Panc1 (cell line): Measurements from ENCODE around the gene GNAO1. TPM values are rescaled to one million over a fixed set of nuclear protein-coding genes. Genes with fewer than 3 reads are reported as not detected.

Source experiments
- ATAC-seq: fragments of 200-7000 bp; cut with Tn5 transposase; 2 replicates; pipeline ENCODE4 v1.9.1; 2020; ENCODE audit warnings: mild to moderate bottlenecking, moderate library complexity
- BruUV-seq: library from RNA; stranded (reverse); fragments of 400-500 nt; replicated peaks from 2 replicates; lab custom pipeline; 2021; lab: Mats Ljungman, UMichigan
- CTCF ChIA-PET: fragments of 300-600 bp; sonication (Branson Sonifier 250); formaldehyde crosslinking; loops from one replicate; lab custom pipeline; 2022; ENCODE audit warnings: antibody characterized with exemption; lab: Charles Lee
- POLR2A ChIA-PET: fragments of 300-600 bp; sonication (Branson Sonifier 250); formaldehyde crosslinking; loops from one replicate; lab custom pipeline; 2022; ENCODE audit warnings: antibody characterized with exemption; lab: Charles Lee
- DNase-seq: peaks from one replicate; pipeline ENCODE4 v3.0.0-alpha.2; 2010; ENCODE audit warnings: low read depth, low spot score
- H3K27ac ChIP-seq: 2 replicates; pipeline ENCODE4 v1.5.1; 2011; ENCODE audit warnings: mild to moderate bottlenecking, low read length, inconsistent platforms
- H3K27me3 ChIP-seq: fragments of 200-500 bp; sonication (Bioruptor generic); 2 replicates; pipeline ENCODE4 v1.6.0; 2014; ENCODE audit warnings: low read length, inconsistent platforms; ENCODE audit not compliant: control insufficient read depth, insufficient read depth
- H3K36me3 ChIP-seq: fragments of 200-500 bp; sonication (Bioruptor generic); 2 replicates; pipeline ENCODE4 v1.5.1; 2014; ENCODE audit warnings: inconsistent platforms, mild to moderate bottlenecking, low read length, moderate library complexity; ENCODE audit not compliant: control insufficient read depth, insufficient read depth
- H3K4me1 ChIP-seq: 2 replicates; pipeline ENCODE4 v1.5.1; 2011; ENCODE audit warnings: inconsistent platforms, mild to moderate bottlenecking, low read length, moderate library complexity; ENCODE audit not compliant: control insufficient read depth, insufficient read depth
- H3K4me3 ChIP-seq, 2 experiments: 2 replicates each; pipeline ENCODE4 v1.5.1; 2011 to 2012; ENCODE audit warnings: low read depth in 2 of 2, low read length in 2 of 2, mild to moderate bottlenecking in 2 of 2, inconsistent platforms in 1 of 2, moderate library complexity in 1 of 2
- H3K9me3 ChIP-seq: fragments of 200-500 bp; sonication (Bioruptor generic); 2 replicates; pipeline ENCODE4 v1.5.1; 2014; ENCODE audit warnings: low read depth, mild to moderate bottlenecking, inconsistent platforms, low read length, moderate library complexity; ENCODE audit not compliant: control insufficient read depth, insufficient read depth
- POLR2AphosphoS5 ChIP-seq: IDR thresholded peaks from 2 replicates; pipeline ENCODE4 v1.6.1; 2012; ENCODE audit warnings: mild to moderate bottlenecking, low read depth, low read length, moderate library complexity
- SIN3A ChIP-seq: IDR thresholded peaks from 2 replicates; pipeline ENCODE4 v1.6.1; 2012; ENCODE audit warnings: low read depth, mild to moderate bottlenecking, low read length, moderate library complexity, borderline replicate concordance; ENCODE audit not compliant: insufficient read depth
- TCF7L2 ChIP-seq: IDR thresholded peaks from 2 replicates; pipeline ENCODE4 v1.6.1; 2011; ENCODE audit warnings: mild to moderate bottlenecking, low read depth, low read length, inconsistent platforms
- in situ Hi-C: cut with HindIII; loops from 2 replicates; pipeline ENCODE4 v1.10.0; 2016; ENCODE audit warnings: low sequenced_read_pairs, low pct_unique_long_range_greater_than_20kb
- intact Hi-C: fragments of 100-400 bp; cut with micrococcal nuclease; formaldehyde crosslinking; loops from one replicate; pipeline ENCODE4 v1.10.0; 2022; ENCODE audit not compliant: unreplicated experiment
- total RNA-seq: library from RNA; stranded (reverse); gene quantifications from one replicate; pipeline ENCODE4 v1.2.1, GENCODE V29; 2021; ENCODE audit not compliant: unreplicated experiment
- TF ChIP-seq, protein P1 (sequence below), 2 experiments: IDR thresholded peaks; 2 replicates each; pipeline ENCODE4 v1.6.1; 2011 to 2012; ENCODE audit warnings: low read depth in 2 of 2, control low read depth in 1 of 2, low read length in 1 of 2, mild to moderate bottlenecking in 1 of 2, moderate library complexity in 1 of 2; ENCODE audit not compliant: insufficient read depth in 1 of 2
- TF ChIP-seq, protein P2 (sequence below): fragments of 450-650 bp; IDR thresholded peaks from 2 replicates; pipeline ENCODE4 v1.5.1; 2017; ENCODE audit warnings: mild to moderate bottlenecking

GNAO1 gene
- total RNA-seq, 1 experiment from 2014 or later: 33.4 TPM

DNA sequence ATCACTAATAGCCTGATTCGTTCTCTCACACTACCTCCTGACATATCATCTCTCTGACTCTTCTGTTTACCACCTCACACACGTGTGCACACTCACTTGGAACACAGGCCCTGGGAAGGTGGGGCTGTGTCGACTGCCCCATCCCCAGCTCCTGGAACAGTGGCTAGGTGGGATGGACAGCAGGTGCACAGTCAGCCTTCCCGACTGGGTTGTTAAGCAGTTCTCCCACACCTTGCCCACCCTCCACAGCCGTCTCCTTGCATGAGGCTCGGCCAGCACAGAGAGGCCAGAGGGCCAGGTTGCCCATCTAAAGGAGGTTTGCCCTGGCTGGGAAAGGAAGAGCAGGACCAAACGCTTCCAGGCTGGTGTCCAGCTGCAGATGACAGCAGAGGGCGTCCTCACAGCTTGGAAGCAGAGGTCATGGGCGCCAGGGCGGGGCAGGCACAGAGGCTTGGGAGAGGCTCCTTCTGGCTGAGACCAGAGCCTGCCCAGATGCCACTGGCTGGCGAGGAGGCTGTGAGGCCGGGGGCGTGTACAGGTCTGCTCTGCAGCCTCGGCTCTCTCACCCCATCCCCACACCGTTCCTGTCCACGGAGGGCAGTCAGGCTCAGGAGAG, 141.3 kb downstream of the GNAO1 start:
- ATAC-seq: peak; percentile 91
- no peak for TF ChIP-seq POLR2AphosphoS5
- TF ChIP-seq, protein P1, sequence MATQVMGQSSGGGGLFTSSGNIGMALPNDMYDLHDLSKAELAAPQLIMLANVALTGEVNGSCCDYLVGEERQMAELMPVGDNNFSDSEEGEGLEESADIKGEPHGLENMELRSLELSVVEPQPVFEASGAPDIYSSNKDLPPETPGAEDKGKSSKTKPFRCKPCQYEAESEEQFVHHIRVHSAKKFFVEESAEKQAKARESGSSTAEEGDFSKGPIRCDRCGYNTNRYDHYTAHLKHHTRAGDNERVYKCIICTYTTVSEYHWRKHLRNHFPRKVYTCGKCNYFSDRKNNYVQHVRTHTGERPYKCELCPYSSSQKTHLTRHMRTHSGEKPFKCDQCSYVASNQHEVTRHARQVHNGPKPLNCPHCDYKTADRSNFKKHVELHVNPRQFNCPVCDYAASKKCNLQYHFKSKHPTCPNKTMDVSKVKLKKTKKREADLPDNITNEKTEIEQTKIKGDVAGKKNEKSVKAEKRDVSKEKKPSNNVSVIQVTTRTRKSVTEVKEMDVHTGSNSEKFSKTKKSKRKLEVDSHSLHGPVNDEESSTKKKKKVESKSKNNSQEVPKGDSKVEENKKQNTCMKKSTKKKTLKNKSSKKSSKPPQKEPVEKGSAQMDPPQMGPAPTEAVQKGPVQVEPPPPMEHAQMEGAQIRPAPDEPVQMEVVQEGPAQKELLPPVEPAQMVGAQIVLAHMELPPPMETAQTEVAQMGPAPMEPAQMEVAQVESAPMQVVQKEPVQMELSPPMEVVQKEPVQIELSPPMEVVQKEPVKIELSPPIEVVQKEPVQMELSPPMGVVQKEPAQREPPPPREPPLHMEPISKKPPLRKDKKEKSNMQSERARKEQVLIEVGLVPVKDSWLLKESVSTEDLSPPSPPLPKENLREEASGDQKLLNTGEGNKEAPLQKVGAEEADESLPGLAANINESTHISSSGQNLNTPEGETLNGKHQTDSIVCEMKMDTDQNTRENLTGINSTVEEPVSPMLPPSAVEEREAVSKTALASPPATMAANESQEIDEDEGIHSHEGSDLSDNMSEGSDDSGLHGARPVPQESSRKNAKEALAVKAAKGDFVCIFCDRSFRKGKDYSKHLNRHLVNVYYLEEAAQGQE (IDR thresholded peaks at IDR 0.05; ENCODE audit: insufficient read depth in 1 of 2, low read depth in 2 of 2, low read length in 1 of 2): no peak
- no peak for TF ChIP-seq TCF7L2
- TF ChIP-seq, protein P2, sequence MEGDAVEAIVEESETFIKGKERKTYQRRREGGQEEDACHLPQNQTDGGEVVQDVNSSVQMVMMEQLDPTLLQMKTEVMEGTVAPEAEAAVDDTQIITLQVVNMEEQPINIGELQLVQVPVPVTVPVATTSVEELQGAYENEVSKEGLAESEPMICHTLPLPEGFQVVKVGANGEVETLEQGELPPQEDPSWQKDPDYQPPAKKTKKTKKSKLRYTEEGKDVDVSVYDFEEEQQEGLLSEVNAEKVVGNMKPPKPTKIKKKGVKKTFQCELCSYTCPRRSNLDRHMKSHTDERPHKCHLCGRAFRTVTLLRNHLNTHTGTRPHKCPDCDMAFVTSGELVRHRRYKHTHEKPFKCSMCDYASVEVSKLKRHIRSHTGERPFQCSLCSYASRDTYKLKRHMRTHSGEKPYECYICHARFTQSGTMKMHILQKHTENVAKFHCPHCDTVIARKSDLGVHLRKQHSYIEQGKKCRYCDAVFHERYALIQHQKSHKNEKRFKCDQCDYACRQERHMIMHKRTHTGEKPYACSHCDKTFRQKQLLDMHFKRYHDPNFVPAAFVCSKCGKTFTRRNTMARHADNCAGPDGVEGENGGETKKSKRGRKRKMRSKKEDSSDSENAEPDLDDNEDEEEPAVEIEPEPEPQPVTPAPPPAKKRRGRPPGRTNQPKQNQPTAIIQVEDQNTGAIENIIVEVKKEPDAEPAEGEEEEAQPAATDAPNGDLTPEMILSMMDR: peak; percentile 75; the same call in 1 of the 2 replicates
- ChIA-PET POLR2A (no interaction called here), CTCF (interaction anchor here (1.2 kb wide), 1 partner anchor 24 kb away, joined by 5 read pairs; no protein-coding TSS in a partner anchor)
- intact Hi-C loops (no loop called here), in situ Hi-C loops (no loop called here)
- Histone ChIP-seq H3K9me3 (no peaks in the 10 kb centered on the region), H3K4me3 (no peak overlapping the region), H3K4me1 (no peaks in the 10 kb centered on the region), H3K36me3 (no peaks in the 10 kb centered on the region), H3K27me3 (no peaks in the 10 kb centered on the region), H3K27ac (no peak overlapping the region)
- no TSS peak for BruUV-seq
- peak; percentile 13 for DNase-seq

DNA sequence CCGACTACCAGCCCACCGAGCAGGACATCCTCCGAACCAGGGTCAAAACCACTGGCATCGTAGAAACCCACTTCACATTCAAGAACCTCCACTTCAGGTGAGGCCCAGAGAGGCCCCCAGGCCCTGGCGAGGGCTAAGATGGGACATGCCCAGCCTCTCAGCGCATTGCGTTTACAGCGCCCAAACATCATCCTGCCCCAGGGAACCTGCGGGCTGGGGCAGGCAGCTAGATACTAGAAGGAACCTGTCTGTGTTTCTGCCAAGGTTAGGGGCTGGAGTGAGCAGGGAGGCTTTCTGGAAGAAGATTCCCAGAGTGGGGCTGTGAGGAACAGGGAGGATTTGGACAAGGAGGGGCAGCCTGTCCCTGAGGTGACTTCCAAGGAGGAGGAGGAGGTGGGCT, 143.5 kb downstream of the GNAO1 start:
- Histone ChIP-seq H3K4me1 (no peaks in the 10 kb centered on the region), H3K9me3 (no peaks in the 10 kb centered on the region), H3K36me3 (no peaks in the 10 kb centered on the region), H3K27me3 (no peaks in the 10 kb centered on the region), H3K27ac (no peak overlapping the region), H3K4me3 (no peak overlapping the region)
- intact Hi-C loops: no loop called here
- DNase-seq (no peak), ATAC-seq (no peak)
- ChIA-PET CTCF (no interaction called here), POLR2A (no interaction called here)
- in situ Hi-C loops: no loop called here
- no TSS peak for BruUV-seq
- TF ChIP-seq, protein P2: no peak
- TF ChIP-seq POLR2AphosphoS5 (no peak), SIN3A (no peak), TCF7L2 (no peak)
- TF ChIP-seq, protein P1 (IDR thresholded peaks at IDR 0.05; ENCODE audit: insufficient read depth in 1 of 2, low read depth in 2 of 2, low read length in 1 of 2): no peak
